Measurements from ENCODE around the gene AARS2.

DNA sequence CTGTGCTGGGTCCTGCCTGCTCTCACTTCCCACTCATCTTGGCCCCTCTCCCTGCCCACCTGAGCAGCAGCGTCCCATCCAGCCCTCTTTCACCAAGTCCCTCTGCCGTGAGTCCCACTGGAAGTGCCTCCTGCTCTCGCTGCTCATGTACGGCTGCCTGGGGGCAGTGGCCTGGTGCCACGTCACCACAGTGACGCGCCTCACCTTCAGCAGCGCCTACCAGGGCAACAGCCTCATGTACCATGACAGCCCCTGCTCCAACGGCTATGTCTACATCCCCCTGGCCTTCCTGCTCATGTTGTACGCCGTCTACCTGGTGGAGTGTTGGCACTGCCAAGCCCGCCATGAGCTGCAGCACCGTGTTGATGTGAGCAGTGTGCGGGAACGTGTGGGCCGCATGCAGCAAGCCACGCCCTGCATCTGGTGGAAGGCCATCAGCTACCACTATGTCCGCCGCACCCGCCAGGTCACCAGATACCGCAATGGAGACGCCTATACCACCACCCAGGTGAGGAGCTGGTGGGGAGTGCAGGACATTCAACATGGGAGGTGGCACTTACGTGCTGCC lies 40.1 kb downstream of the AARS2 start:
- TF ChIP-seq, protein P1, sequence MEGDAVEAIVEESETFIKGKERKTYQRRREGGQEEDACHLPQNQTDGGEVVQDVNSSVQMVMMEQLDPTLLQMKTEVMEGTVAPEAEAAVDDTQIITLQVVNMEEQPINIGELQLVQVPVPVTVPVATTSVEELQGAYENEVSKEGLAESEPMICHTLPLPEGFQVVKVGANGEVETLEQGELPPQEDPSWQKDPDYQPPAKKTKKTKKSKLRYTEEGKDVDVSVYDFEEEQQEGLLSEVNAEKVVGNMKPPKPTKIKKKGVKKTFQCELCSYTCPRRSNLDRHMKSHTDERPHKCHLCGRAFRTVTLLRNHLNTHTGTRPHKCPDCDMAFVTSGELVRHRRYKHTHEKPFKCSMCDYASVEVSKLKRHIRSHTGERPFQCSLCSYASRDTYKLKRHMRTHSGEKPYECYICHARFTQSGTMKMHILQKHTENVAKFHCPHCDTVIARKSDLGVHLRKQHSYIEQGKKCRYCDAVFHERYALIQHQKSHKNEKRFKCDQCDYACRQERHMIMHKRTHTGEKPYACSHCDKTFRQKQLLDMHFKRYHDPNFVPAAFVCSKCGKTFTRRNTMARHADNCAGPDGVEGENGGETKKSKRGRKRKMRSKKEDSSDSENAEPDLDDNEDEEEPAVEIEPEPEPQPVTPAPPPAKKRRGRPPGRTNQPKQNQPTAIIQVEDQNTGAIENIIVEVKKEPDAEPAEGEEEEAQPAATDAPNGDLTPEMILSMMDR (IDR thresholded peaks at IDR 0.05; ENCODE audit: low read depth, low read length, poor library complexity, severe bottlenecking): no peak
- TF ChIP-seq EZH2phosphoT487 (IDR thresholded peaks at IDR 0.05; ENCODE audit: borderline replicate concordance, low read length): no peak
